Activated T-helper 1 cell treated with anti-CD3 and anti-CD28 coated beads, Interleukin-12 subunit alpha, Interleukin-12 subunit beta, Interleukin-2, Interleukin-4 antibody, amounts not matched to agents 30 ng/mL and 10 ng/mL and 1 ng/mL, durations not matched to agents 14 hours and 24 hours and 36 hours (primary cell): ENCODE results near the gene NDST1. TPM values are rescaled to one million over a fixed set of nuclear protein-coding genes. Genes with fewer than 3 reads are reported as not detected.

ENCODE experiments used
- DNase-seq: peaks from one replicate; pipeline ENCODE4 v3.0.0; 2021; ENCODE audit warnings: low spot score
- H3K27ac Mint-ChIP-seq: one replicate; pipeline ENCODE4 v1.8.0; 2021; ENCODE audit warnings: mild to moderate bottlenecking, mixed read lengths
- H3K27me3 Mint-ChIP-seq: one replicate; pipeline ENCODE4 v1.8.0; 2022; ENCODE audit warnings: mild to moderate bottlenecking, moderate library complexity, mixed read lengths; ENCODE audit not compliant: insufficient read depth
- H3K36me3 Mint-ChIP-seq: one replicate; pipeline ENCODE4 v1.8.0; 2021; ENCODE audit warnings: low read depth, mixed read lengths
- H3K4me1 Mint-ChIP-seq: one replicate; pipeline ENCODE4 v1.8.0; 2021; ENCODE audit warnings: low read depth, mixed read lengths
- H3K4me3 Mint-ChIP-seq: one replicate; pipeline ENCODE4 v1.8.0; 2021; ENCODE audit warnings: mild to moderate bottlenecking, moderate library complexity, mixed read lengths
- H3K9me3 Mint-ChIP-seq: one replicate; pipeline ENCODE4 v1.8.0; 2021; ENCODE audit warnings: mixed read lengths
- intact Hi-C: fragments of 100-400 bp; cut with micrococcal nuclease; formaldehyde crosslinking; loops from one replicate; pipeline ENCODE4 v1.15.1; 2024
- total RNA-seq: library from RNA; stranded (reverse); gene quantifications from 2 replicates; pipeline ENCODE4 v1.2.3, GENCODE V29; 2022

Gene NDST1
- total RNA-seq, 1 donor from 2014 or later: 2.8 TPM

DNA sequence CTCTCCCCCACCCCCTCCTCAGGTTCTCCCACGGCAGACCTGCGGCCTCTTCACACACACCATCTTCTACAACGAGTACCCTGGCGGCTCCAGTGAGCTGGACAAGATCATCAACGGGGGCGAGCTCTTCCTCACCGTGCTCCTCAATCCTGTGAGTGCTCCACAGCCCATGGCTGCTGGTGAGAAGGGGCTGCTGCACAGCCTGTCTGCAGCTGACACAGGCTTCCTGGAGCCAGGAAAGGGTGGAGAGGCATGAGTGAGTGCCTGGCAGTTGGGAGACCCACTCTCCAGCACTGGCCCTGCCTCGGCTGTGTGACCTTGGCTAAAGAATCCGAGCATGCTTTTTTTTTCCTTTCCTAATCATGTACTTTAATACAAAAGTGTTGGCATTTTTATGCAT lies 31.3 kb downstream of the NDST1 start:
- intact Hi-C loops: no loop called here
- H3K4me1 Mint-ChIP-seq: no peaks in the 10 kb centered on the region
- DNase-seq: no peak
- no peak overlapping the region for H3K27ac Mint-ChIP-seq
- no peaks in the 10 kb centered on the region for H3K36me3 Mint-ChIP-seq
- H3K9me3 Mint-ChIP-seq: no peaks in the 10 kb centered on the region
- H3K4me3 Mint-ChIP-seq: no peak overlapping the region
- no peaks in the 10 kb centered on the region for H3K27me3 Mint-ChIP-seq

DNA sequence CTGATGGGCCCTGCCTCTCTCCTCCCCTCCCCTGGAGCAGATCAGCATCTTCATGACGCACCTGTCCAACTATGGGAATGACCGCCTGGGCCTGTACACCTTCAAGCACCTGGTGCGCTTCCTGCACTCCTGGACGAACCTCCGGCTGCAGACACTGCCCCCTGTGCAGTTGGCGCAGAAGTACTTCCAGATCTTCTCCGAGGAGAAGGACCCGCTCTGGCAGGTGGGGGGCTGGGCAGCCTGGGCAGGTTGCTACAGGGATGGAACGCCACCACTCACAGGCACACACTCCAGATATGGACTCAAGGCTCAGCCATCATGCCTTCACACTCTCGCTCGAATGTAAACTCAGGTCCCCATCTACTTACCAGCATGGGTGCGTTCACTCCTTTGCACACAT lies 32.1 kb downstream of the NDST1 start:
- no peak overlapping the region for H3K27ac Mint-ChIP-seq

DNA sequence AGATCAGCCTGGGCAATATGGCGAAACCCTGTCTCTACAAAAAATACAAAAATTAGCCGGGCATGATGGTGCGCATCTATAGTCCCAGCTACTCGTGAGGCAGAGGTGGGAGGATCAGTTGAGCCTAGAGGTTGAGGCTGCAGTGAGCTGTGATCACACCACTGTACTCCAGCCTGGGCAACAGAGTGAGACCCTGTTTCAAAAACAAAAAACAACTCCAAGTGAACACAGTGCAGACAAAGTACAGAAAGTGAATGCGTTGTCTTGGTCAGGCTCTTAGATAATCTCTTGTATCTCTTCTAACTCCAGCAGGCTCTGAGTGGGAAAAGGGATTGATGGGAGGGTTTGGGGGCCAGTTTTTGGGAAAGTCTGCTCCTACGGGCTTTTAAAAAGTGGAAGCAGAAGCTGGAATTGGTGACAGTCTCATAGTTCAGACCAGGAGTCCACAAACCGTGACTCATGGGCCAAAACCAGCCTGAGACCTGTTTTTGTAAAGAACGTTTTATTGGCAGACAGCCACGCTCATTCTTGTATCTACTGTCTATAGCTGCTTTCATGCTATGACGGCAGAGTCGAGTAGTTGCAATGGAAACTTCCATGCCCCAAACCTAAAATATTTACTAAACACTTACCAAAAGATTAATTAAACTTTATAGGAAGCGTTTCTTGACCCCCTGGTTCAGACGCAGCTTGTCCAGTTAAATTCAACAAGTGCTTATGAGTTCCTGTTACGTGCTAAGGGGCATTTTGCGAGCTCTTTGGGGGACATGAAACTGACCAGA lies 32.9 kb downstream of the NDST1 start:
- H3K27ac Mint-ChIP-seq: no peak overlapping the region
- intact Hi-C loops: no loop called here

More for the DNA sequence above, 32.1 kb downstream of the NDST1 start:
- no peak for DNase-seq
- Mint-ChIP-seq H3K9me3 (no peaks in the 10 kb centered on the region), H3K4me3 (no peak overlapping the region), H3K36me3 (no peaks in the 10 kb centered on the region), H3K4me1 (no peaks in the 10 kb centered on the region), H3K27me3 (no peaks in the 10 kb centered on the region)
- intact Hi-C loops: no loop called here

DNA sequence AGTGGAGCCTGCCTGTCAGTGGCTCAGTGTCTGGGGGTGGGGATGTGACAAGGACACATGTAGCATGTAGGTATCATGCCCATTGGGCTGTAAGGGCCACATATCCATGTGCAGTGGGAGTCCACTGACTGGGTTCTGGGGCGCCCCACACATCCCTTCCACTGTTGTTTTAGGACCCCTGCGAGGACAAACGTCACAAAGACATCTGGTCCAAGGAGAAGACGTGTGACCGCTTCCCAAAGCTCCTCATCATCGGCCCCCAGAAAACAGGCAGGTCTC lies 33.4 kb downstream of the NDST1 start:
- Mint-ChIP-seq H3K27ac (no peak overlapping the region), H3K4me1 (no peaks in the 10 kb centered on the region), H3K36me3 (no peaks in the 10 kb centered on the region), H3K27me3 (no peaks in the 10 kb centered on the region), H3K9me3 (no peaks in the 10 kb centered on the region), H3K4me3 (no peak overlapping the region)
- intact Hi-C loops: no loop called here
- no peak for DNase-seq

More for the DNA sequence above, 32.9 kb downstream of the NDST1 start:
- Mint-ChIP-seq H3K4me1 (no peaks in the 10 kb centered on the region), H3K36me3 (no peaks in the 10 kb centered on the region), H3K4me3 (no peak overlapping the region), H3K9me3 (no peaks in the 10 kb centered on the region), H3K27me3 (no peaks in the 10 kb centered on the region)
- DNase-seq: no peak

DNA sequence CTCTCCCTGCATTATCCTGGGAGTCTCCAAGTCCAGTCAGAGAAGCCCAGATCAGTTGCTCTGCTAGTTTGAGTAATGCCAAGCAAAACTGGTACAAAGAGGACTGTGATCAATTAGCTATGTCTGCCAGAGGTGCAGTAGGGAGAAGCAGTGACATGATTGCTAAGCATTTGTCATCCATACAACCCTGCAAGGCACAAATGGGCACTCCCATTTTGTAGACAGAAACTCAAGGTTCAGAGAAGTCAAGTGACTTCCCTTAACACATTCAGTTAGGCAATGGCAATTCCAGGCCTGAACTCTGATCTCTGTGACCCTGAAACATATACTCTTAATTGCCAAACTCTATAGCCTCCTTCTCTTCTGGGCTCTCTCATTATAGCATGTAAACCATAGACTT lies 34.0 kb downstream of the NDST1 start:
- Mint-ChIP-seq H3K4me3 (no peak overlapping the region), H3K9me3 (no peaks in the 10 kb centered on the region), H3K4me1 (no peaks in the 10 kb centered on the region), H3K36me3 (no peaks in the 10 kb centered on the region), H3K27me3 (no peaks in the 10 kb centered on the region), H3K27ac (no peak overlapping the region)
- intact Hi-C loops: no loop called here
- DNase-seq: no peak

DNA sequence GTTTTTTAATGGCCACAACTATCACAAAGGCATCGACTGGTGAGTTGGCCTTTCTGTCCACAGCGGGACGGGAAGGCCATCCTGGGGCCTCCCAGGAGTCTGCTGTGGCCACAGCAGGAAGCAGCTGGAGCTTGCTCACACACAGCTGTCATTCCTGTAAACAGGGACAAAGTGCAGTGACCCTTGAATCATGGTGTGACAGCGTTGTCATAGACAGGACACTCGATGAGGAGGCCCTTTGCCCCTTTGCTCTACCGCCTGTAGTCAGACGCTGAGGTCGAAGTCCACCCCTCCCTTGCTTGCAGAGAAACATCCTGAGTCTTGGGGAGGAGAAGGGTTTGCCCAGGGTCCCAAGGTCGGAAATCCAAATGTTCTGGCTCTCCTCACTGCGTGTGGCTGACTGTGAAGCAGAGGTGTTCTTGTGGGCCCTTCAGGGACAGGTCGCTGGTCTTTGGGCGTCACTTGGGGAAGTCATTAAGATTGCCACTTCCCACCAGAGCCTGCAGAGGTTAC lies 35.1 kb downstream of the NDST1 start:
- Mint-ChIP-seq H3K4me3 (no peak overlapping the region), H3K36me3 (no peaks in the 10 kb centered on the region), H3K27me3 (no peaks in the 10 kb centered on the region), H3K9me3 (no peaks in the 10 kb centered on the region), H3K27ac (no peak overlapping the region), H3K4me1 (no peaks in the 10 kb centered on the region)
- intact Hi-C loops: no loop called here
- no peak for DNase-seq

DNA sequence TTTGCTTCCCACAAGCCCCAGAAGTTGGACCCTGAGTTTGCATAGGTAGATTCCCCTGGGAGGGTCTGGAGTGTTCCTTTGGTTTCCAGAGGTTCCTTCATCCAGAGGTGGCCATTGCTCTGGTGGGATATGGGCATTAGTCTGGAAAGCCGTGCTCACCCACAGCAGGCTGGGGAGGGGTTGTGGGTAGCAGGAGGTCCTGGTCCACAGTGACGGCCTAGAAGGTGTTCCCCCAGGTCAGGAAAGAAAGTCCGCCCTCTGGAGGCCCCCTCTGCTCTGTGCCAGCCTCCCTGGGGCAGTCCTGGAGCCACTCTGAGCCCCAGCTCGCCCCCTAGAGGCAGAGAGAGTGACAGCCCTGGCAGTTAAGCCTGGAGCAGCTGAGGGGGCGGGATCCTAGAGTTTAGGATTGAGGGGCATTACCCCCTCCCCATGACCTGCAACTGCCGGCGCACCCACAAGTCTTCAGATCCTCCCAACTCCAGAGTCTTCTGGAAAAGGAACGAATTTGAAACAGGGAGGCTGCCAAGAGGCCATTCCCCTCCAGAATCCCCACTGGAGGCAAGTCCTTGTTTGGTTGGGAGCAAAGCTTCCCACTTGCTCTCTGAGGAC lies 36.8 kb downstream of the NDST1 start:
- no peak overlapping the region for H3K4me3 Mint-ChIP-seq
- intact Hi-C loops: loop anchor here (1.0 kb wide), 1 partner anchor 85 kb away; no protein-coding TSS in a partner anchor
- peak; percentile 35 for DNase-seq
- H3K27me3 Mint-ChIP-seq: no peaks in the 10 kb centered on the region
- no peaks in the 10 kb centered on the region for H3K36me3 Mint-ChIP-seq
- H3K4me1 Mint-ChIP-seq: no peaks in the 10 kb centered on the region
- H3K27ac Mint-ChIP-seq: no peak overlapping the region
- no peaks in the 10 kb centered on the region for H3K9me3 Mint-ChIP-seq

DNA sequence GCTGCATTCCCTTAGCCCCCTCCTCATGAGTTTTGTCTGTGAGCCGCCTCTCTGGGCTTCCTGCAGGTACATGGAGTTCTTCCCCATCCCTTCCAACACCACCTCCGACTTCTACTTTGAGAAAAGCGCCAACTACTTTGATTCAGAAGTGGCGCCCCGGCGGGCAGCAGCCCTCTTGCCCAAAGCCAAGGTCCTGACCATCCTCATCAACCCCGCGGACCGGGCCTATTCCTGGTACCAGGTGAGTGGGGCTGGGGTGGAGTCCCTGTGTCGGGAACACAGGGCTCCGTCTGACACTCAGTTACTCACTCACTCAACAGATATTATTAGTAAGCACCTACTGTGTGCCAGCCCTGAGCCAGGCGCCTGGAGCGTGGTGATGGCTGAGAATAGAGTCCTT lies 37.3 kb downstream of the NDST1 start:
- H3K27ac Mint-ChIP-seq: no peak overlapping the region
- no peaks in the 10 kb centered on the region for H3K27me3 Mint-ChIP-seq
- DNase-seq: no peak
- H3K9me3 Mint-ChIP-seq: no peaks in the 10 kb centered on the region
- no peaks in the 10 kb centered on the region for H3K36me3 Mint-ChIP-seq
- H3K4me1 Mint-ChIP-seq: no peaks in the 10 kb centered on the region
- H3K4me3 Mint-ChIP-seq: no peak overlapping the region
- intact Hi-C loops: no loop called here

DNA sequence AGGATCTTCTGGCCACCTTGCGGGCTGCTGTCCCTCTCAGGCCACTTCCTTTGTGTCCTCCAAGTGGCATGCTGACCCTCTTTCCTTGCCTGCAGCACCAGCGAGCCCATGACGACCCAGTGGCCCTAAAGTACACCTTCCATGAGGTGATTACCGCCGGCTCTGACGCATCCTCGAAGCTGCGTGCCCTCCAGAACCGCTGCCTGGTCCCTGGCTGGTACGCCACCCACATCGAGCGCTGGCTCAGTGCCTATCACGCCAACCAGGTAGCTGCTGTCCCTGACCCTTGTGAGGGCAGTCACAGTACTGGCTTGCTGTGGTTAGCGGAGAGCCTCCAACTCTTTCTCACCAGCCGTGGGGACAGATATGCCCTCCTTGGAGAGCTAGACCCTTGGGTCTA lies 40.2 kb downstream of the NDST1 start:
- Mint-ChIP-seq H3K4me1 (no peaks in the 10 kb centered on the region), H3K27ac (no peak overlapping the region), H3K27me3 (no peaks in the 10 kb centered on the region), H3K4me3 (no peak overlapping the region), H3K36me3 (no peaks in the 10 kb centered on the region), H3K9me3 (no peaks in the 10 kb centered on the region)
- intact Hi-C loops: no loop called here
- no peak for DNase-seq

DNA sequence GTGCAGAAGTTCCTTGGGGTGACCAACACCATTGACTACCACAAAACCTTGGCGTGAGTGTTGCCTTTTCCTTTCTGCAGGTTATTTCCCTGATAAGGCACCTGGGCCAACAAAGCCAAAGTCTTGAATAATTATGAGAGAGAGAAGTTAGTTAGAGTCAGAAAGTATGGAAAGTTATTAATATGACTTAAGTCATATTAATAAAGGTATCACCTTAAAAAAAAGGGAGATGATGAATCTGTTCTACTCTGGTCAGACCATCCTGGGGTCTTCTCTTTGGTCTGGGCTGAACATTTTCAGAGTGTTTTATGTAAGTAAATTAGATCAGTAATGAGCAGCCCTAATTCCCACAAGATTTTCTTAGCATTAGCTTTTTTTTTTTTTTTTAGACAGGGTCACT lies 41.8 kb downstream of the NDST1 start:
- intact Hi-C loops: no loop called here
- Mint-ChIP-seq H3K9me3 (no peaks in the 10 kb centered on the region), H3K27ac (no peak overlapping the region), H3K4me3 (no peak overlapping the region), H3K27me3 (no peaks in the 10 kb centered on the region), H3K4me1 (no peaks in the 10 kb centered on the region), H3K36me3 (no peaks in the 10 kb centered on the region)
- DNase-seq: no peak

GRCh38 chr5:150550286-150550685 lies 42.4 kb downstream of the NDST1 start:
- Mint-ChIP-seq H3K4me3 (no peak overlapping the region), H3K27ac (no peak overlapping the region), H3K9me3 (no peaks in the 10 kb centered on the region), H3K36me3 (no peaks in the 10 kb centered on the region), H3K4me1 (no peaks in the 10 kb centered on the region), H3K27me3 (no peaks in the 10 kb centered on the region)
- no peak for DNase-seq
- intact Hi-C loops: no loop called here

DNA sequence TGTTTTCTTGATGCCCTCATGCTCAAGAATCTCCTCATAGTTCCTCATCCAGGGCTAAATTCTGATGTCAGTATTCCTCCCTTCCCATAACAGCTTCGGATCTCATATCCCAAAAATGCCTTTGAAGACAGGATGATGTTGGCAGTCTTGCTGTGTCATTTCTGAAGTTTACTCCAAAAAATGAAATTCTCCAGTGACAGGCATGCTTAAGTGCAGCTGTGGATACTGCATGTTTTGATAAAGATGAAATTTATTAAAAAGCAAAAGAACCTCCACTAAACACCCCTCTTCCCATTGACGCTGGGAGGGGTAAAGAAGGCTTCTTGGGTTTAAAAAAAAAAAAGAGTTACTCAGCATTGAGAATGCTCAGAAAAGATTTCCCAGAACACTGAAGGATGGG lies 43.1 kb downstream of the NDST1 start:
- no peak for DNase-seq
- Mint-ChIP-seq H3K4me3 (no peak overlapping the region), H3K9me3 (no peaks in the 10 kb centered on the region), H3K27ac (no peak overlapping the region), H3K27me3 (no peaks in the 10 kb centered on the region), H3K4me1 (no peaks in the 10 kb centered on the region), H3K36me3 (no peaks in the 10 kb centered on the region)
- intact Hi-C loops: no loop called here

- DNase-seq: no peak
- no peaks in the 10 kb centered on the region for H3K9me3 Mint-ChIP-seq
- H3K4me3 Mint-ChIP-seq: no peak overlapping the region
- no peaks in the 10 kb centered on the region for H3K36me3 Mint-ChIP-seq
- H3K27me3 Mint-ChIP-seq: peaks cover 2% of the 10 kb centered on the region
- intact Hi-C loops: no loop called here
- no peak overlapping the region for H3K27ac Mint-ChIP-seq
- no peaks in the 10 kb centered on the region for H3K4me1 Mint-ChIP-seq
These were observed 45.5 kb downstream of the NDST1 start for GRCh38 chr5:150553402-150553801.
